EH (cell line): ENCODE measurements around the gene FABP3.
"Not testable (repeated sequence)": the region's sequence is repeated elsewhere in the genome, so short reads cannot be mapped to it uniquely, and the experiment has no call there.

Experiments
- DNase-seq: peaks from one replicate; pipeline ENCODE4 v3.0.0-alpha.2; 2015; ENCODE audit warnings: low read depth

FABP3 gene

GRCh38 chr1:31398246-31398645 lies 25.4 kb upstream of the FABP3 start:
- DNase-seq = no peak

GRCh38 chr1:31397360-31398095 lies 24.7 kb upstream of the FABP3 start:
- DNase-seq = peak; percentile 88

GRCh38 chr1:31396633-31397351 lies 23.9 kb upstream of the FABP3 start:
- DNase-seq = peak; percentile 98

DNA sequence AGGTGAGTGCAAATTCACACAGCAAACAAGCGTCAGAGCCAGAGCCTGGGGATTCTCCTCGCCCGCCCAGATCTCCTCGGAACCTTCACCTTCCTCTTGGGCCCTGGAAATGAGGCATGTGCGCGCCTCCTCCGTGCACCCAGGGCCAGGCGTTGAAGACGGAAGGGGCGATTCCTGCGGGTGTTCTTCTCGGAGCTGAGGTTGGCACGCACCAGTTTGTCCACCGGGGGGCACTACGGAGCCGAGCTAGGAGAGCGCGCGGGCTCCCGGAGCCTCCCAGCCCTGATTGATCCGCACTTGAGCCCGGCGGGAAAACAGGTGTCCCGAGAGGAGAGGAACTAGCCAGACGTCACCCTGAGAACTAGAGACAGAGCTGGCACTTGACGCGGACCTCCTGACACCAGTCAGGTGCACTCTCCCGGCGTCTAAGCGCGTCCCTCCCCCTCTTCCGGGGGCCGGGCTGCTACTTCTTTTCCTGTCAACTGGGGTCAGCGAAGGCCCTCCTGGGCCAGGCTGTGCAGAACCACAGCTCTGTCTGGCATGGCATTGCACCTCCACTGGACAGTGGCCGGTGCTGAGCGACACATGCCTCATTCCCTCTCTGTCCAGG lies 21.8 kb upstream of the FABP3 start:
- peak; percentile 79 for DNase-seq

DNA sequence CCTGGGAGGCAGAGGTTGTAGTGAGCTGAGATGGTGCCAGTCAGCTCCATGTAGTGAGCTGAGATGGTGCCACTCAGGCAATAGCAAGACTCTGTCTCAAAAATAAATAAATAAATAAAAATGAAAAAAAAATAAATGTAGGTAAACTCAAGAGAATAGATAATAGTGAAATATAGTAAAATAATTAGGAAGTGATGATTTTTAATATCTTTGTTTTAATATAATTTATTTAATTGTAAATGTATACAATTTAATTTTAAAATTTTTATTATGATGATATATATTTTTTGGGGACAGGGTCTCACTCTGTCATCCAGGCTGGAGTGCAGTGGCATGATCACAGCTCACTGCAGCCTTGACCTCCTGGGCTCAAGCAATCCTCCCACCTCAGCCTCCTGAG lies 20.6 kb upstream of the FABP3 start:
- no peak for DNase-seq

DNA sequence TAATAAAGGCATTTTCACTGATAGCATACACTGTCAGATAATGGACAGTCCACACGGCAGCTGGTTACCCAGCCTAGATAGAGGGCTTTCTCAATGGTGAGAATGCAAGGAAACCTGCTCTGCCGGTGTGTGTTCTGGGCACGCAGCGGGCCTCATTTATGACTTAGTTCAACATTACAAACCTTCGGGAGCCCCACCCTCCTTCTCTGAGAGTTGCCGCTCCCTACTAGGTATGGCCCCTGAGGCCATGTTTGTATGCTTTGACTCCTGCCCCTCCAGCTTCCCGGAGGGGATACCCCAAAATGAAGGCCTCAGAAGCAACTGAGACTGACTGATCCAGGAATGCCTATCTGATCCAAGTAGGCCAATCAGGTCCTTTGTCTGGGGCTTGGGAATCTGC lies 17.2 kb upstream of the FABP3 start:
- DNase-seq = no peak

GRCh38 chr1:31389616-31390015 lies 16.7 kb upstream of the FABP3 start:
- no peak for DNase-seq

DNA sequence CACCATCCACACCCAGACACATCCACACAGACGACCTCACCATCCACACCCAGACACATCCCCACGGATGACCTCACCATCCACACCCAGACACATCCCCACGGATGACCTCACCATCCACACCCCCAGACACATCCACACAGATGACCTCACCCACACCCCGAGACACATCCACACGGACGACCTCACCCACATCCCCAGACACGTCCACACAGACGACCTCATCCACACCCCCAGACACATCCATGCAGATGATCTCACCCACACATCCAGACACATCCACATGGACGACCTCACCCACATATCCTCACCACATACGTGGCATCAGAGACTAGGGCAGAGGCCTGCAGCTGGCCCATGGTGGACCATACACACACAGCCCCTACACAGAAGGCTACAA lies 14.7 kb upstream of the FABP3 start:
- no peak for DNase-seq

- not testable (repeated sequence) for DNase-seq
These were observed 13.8 kb upstream of the FABP3 start for GRCh38 chr1:31386576-31387243.

DNA sequence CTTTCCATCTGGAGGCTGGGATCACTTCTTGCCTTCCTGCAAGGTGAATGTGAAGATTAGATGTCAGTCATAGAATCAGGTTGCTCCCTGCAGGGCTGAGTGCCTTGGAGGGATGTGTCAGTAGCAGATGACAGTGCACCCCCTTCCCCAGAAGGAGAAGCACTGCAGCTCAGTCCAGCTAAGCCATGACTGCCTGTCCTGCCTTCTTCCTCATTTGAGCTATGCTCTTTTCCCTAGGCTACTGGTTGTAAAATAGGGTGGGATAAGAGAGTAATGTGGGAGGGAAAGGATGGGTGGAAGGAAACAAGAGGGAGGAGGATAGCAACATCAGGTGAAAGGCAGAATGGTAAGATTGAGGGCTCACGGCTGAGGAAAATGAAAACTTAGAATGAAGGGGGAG lies 11.1 kb upstream of the FABP3 start:
- DNase-seq = no peak

GRCh38 chr1:31382379-31382989 lies 9.6 kb upstream of the FABP3 start:
- DNase-seq = no peak

GRCh38 chr1:31381394-31382294 lies 8.8 kb upstream of the FABP3 start:
- no peak for DNase-seq

DNA sequence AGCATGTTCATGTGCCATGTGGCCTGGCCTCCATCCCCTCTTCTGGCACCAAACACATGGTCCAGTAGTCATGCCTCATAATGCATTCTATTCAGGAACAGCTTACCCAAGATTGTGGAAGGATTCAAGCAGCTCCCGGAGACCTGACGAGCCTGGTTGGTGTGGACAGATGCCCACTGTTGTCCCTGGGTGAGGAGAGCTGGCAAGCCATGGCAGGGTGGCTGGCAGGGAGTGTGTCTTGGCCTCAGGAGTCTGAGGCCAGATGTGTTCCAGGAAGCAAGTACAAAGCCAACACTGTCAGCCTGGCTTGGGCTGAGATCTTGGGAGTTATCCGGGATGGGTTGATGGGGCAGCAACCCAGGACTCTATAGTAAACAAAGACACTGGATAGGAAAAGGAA lies 7.3 kb upstream of the FABP3 start:
- DNase-seq = no peak

DNA sequence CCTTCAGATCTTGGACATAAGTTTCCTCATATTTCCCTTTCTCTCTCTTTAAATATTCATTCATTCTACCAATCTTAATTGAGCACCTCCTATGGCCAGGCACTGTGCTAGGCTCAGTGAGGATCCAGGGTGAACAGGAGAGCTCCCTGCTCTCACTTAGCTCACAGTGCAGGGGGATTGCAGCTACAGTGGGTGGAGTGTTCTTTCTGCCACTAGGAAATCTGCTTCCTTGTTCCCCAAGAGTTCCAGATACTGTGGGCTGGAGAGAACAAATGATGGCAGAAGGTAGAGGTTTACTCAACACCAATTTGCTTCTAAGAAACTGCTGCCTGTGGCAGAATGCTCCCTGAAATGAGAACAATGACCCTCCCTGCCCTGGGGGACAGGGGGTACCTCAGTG lies 5.1 kb upstream of the FABP3 start:
- no peak for DNase-seq

- DNase-seq = no peak
These were observed 4.5 kb upstream of the FABP3 start for GRCh38 chr1:31377364-31377863.

GRCh38 chr1:31376375-31377134 lies 3.7 kb upstream of the FABP3 start:
- peak; percentile 96 for DNase-seq

GRCh38 chr1:31374511-31375196 lies 1.8 kb upstream of the FABP3 start:
- DNase-seq = peak; percentile 40

- DNase-seq = no peak
These were observed 1.1 kb upstream of the FABP3 start for GRCh38 chr1:31373897-31374486.

DNA sequence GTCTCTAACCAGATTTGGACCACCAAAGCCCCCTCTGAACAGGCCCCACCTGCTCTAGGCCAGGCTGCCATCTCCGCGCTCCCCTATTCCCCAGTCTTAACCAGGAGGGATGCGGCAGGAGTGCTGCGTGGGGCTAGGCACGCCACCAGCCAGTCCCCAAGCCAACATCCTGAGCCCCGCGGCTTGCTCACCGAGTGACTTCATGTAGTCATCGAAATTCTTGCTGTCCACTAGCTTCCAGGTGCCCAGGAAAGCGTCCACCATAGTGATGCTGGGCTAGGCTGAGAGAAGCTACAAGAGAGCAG lies 173 bp downstream of the FABP3 start:
- no peak for DNase-seq
